AG08396 (cell line): ENCODE results near the gene FOXN4.
"Not testable (repeated sequence)": the region's sequence is repeated elsewhere in the genome, so short reads cannot be mapped to it uniquely, and the experiment has no call there.

Experiments used
- DNase-seq: peaks from one replicate; pipeline ENCODE4 v3.0.0; 2012; ENCODE audit warnings: low spot score, mixed read lengths

FOXN4 gene

GRCh38 chr12:109308534-109309380 lies at the start of gene FOXN4:
Gene FOXN4, minus strand, starts transcription at chr12:109309284. Its CDS starts 963 bp downstream, at chr12:109308321.
- no peak for DNase-seq

- DNase-seq, result no peak
Measured at GRCh38 chr12:109358154-109358869, 49.2 kb upstream of the FOXN4 start.

GRCh38 chr12:109357032-109357431 lies 47.9 kb upstream of the FOXN4 start:
- DNase-seq, result no peak

GRCh38 chr12:109356577-109356976 lies 47.5 kb upstream of the FOXN4 start:
- no peak for DNase-seq

- DNase-seq, result no peak
Measured at GRCh38 chr12:109352184-109352583, 43.1 kb upstream of the FOXN4 start.

GRCh38 chr12:109347589-109347988 lies 38.5 kb upstream of the FOXN4 start, which contains the start of gene MYO1H:
Gene MYO1H, plus strand, starts transcription at chr12:109347900. Its CDS starts 61 bp downstream, at chr12:109347961.
- DNase-seq, result no peak

- DNase-seq, result no peak
Measured at GRCh38 chr12:109346920-109347319, 37.8 kb upstream of the FOXN4 start.

- DNase-seq, result no peak
Measured at GRCh38 chr12:109345428-109345827, 36.3 kb upstream of the FOXN4 start.

GRCh38 chr12:109343677-109344076 lies 34.6 kb upstream of the FOXN4 start:
- DNase-seq, result no peak

- no peak for DNase-seq
Measured at GRCh38 chr12:109336593-109336992, 27.5 kb upstream of the FOXN4 start.

- no peak for DNase-seq
Measured at GRCh38 chr12:109334887-109335286, 25.8 kb upstream of the FOXN4 start.

- DNase-seq, result no peak
Measured at GRCh38 chr12:109331301-109331952, 22.3 kb upstream of the FOXN4 start.

GRCh38 chr12:109330282-109331230 lies 21.5 kb upstream of the FOXN4 start:
- no peak for DNase-seq

GRCh38 chr12:109329686-109330085 lies 20.6 kb upstream of the FOXN4 start:
- DNase-seq, result no peak

GRCh38 chr12:109329003-109329402 lies 19.9 kb upstream of the FOXN4 start:
- DNase-seq, result no peak

- DNase-seq, result not testable (repeated sequence)
Measured at GRCh38 chr12:109321294-109321693, 12.2 kb upstream of the FOXN4 start.

- DNase-seq, result no peak
Measured at GRCh38 chr12:109310247-109311125, 1.4 kb upstream of the FOXN4 start.

GRCh38 chr12:109309381-109310246 lies 530 bp upstream of the FOXN4 start:
- DNase-seq, result no peak

GRCh38 chr12:109307051-109307450 lies 2.0 kb downstream of the FOXN4 start:
- DNase-seq, result no peak
